NCI-H2107 (cell line): ENCODE measurements around the gene C1orf53.
"Not testable (repeated sequence)": the region's sequence is repeated elsewhere in the genome, so short reads cannot be mapped to it uniquely, and the experiment has no call there.

Experiments used
- DNase-seq: peaks from one replicate; lab custom pipeline; 2025; lab: John Stamatoyannopoulos, UW

Gene C1orf53

GRCh38 chr1:197902454-197903195, at the start of gene C1orf53:
Gene C1orf53 (plus strand): TSS chr1:197902630. CDS start chr1:197902650, 20 bp downstream.
- peak; percentile 75 for DNase-seq

DNA sequence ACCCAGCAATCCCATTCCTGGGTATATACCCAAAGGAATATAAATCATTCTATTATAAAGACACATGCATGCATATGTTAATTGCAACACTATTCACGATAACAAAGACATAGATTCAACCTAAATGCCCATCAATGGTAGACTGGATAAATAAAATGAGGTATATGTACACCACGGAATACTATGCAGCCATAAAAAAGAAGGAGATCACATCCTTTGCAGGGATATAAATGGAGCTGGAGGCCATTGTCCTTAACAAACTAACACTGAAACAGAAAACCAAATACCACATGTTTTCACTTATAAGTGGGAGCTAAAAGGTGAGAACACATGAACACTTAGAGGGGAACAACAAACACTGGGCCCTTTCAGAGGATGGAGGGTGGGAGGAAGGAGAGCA, 46.7 kb upstream of the C1orf53 start:
- not testable (repeated sequence) for DNase-seq

GRCh38 chr1:197857477-197857876, 45.0 kb upstream of the C1orf53 start:
- no peak for DNase-seq

DNA sequence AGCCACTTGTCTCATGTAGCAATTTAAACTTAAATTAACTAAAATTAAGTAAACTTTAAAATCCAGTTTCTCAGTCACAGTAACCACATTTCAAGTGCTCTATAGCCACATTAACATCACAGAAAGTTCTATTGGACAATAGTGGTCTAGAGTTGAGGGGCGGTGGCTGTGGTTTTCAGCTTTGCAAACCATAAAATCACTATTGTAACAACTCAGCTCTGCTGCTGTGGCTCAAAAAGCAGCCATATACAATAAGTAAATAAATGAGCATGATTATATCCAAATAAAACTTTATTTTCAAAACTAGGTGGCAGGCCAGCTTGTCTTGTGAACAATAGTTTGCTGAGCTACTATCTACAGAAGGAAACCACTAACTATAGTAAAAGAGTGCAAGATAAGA, 43.4 kb upstream of the C1orf53 start:
- DNase-seq, result no peak

DNA sequence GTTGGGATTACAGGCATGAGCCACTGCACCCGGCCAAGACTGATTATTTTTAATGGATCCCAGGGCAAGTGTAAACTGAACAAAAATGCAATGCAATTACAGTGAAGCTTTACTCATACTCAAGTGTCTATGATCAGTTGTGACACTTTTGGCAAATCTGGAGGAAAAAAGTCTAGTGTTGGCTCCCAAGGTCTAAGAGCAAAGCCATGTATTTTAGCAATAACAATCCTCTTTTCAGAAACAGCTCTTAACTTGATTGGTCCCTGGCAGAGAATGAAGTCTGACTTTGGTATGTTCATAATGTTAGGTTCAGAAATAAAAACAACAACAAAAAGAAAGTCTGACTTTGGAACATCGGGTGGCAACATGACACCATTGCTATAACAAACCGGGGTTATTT, 40.2 kb upstream of the C1orf53 start:
- no peak for DNase-seq

DNA sequence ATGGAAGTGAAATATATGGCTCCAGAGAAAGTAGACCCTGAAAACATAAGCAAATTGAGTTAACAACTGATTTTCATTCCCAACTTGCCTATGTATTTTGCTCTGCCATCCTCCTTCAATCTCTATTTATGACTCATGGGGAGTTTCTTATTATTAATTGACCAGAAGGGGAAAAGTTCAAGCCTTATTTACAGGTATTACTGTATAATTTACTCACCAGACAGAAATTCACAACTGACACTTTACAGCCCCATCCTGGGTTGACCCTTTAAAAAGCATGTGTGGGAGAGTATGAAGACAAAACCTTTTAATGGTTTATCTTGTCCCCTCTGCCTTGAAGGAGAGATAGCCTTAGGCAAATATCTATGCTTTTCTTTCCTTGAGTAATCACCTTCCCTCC, 39.8 kb upstream of the C1orf53 start:
- no peak for DNase-seq

DNA sequence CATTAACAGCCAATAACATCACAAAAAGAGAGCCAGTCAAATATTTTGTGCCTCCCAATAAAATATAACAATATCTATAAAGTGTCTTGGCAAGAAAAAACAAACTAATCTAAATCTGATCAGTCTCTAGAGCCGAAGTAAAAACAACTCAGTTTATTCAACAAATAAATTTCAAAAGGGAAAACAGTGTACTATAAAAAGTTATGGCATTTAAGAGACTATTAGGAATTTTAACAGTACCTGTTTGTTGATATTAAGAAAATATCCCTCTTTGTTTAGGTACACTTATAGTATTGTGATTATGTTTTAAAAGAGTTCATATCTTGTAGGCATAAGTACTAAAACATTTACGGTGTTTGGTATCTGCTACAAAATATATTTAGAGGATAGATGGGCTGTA, 36.6 kb upstream of the C1orf53 start:
- no peak for DNase-seq

- peak; percentile 7 for DNase-seq
These were observed 33.5 kb upstream of the C1orf53 start for GRCh38 chr1:197868751-197869489.

- no peak for DNase-seq
These were observed 32.8 kb upstream of the C1orf53 start for GRCh38 chr1:197869490-197870077.

DNA sequence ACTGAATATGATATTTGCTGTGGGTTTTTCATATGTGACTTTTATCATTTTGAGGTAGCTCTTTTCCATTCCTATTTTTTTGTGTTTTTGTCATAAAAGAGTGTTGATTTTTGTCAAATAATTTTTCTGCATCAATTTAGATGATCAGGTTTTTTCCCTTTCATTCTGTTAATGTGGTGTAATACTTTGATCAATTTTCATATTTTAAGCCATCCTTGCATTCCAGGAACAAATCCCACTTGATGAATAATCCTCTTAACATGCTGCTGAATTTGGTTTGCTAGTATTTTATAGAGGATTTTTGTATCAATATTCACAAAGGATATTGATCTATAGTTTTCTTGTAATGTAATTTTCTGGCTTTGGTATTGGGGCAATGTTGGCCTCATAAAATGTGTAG, 25.5 kb upstream of the C1orf53 start:
- DNase-seq, result no peak

GRCh38 chr1:197880385-197880784, 22.0 kb upstream of the C1orf53 start:
- DNase-seq, result not testable (repeated sequence)

GRCh38 chr1:197882241-197882640, 20.2 kb upstream of the C1orf53 start:
- DNase-seq, result not testable (repeated sequence)

DNA sequence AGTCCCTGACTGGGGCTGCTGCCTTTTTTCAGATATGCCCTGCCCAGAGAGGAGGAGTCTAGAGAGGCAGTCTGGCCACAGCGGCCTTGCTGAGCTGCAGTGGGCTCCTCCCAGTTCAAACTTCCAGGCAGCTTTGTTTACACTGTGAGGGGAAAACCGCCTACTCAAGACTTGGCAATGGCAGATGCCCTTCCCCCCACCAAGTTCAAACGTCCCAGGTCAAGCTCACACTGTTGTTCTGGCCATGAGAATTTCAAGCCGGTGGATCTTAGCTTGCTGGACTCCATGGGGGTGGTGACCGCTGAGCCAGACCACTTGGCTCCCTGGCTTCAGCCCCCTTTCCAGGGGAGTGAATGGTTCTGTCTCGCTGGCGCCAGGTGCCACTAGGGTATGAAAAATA, 18.3 kb upstream of the C1orf53 start:
- DNase-seq, result no peak

DNA sequence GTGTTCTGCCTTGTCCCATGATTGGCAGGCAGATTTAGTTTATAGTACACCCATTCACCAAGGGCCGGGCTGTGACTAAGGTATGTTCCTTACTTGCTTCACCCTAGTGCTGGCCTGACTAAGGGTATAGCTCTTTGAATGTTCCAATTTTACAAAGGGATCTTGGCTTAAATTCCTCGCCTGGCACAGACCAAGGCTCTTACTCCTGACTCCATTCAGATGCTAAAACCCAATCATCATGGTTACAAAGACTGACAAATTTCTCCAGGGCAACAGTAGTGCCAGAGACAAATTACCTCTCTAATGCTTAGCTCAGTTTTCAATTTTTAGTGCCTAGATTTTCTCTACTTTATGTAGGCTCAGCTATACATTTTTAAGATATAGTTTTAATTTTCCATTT, 11.5 kb upstream of the C1orf53 start:
- DNase-seq, result no peak

DNA sequence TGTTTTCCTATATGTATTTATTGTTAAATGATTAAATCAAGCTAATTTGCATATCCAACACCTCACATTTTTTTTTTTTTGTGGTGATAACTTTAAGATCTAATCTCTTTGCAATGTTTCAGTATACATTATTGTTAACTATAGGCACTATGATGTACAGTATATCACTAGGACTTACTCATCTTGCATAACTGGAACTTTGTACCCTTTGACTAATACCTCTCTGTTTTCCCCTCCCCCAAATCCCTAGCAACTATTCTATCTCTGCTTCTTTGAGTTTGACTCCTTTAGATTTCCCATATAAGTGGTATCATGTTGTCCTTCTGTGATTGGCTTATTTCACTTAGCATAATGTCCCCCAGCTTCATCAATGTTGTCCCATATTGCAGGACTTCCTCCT, 9.7 kb upstream of the C1orf53 start:
- no peak for DNase-seq

- DNase-seq, result no peak
These were observed 6.1 kb upstream of the C1orf53 start for GRCh38 chr1:197896301-197896700.

DNA sequence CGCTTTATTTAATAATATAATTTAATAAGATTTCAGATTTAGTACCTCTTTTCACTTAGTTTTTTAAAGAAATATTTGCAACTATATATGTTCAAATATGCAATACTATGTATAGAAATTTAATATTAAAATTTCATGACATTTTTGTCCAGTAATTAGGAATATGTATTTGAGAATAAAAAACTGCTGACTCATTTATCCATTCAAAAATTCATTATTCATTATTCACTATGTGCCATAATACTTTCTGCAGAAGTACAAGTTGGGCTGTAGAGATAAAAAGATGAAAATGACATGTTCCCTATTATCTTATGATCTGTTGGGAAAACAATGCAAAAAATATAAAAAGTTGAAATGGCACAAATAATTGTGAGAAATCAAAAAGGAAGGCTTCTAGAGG, 3.4 kb upstream of the C1orf53 start:
- no peak for DNase-seq

DNA sequence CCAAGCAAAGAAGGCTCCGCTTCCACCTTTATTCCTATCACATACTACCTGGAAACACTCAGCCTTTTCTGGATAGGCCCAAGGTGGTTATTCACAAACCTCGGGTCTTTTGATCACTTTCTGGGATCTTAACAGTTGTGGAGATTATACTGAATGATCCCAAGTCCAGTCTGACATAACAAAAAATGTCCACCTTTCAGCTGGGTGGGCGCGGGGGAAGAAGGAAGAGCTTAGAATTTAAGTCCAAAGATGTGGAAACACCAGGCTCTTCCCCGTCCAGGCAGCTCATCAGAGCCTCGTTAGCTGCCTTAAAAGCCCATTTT, 338 bp upstream of the C1orf53 start:
- no peak for DNase-seq

- DNase-seq, result no peak
These were observed 725 bp downstream of the C1orf53 start for GRCh38 chr1:197903196-197903514.

DNA sequence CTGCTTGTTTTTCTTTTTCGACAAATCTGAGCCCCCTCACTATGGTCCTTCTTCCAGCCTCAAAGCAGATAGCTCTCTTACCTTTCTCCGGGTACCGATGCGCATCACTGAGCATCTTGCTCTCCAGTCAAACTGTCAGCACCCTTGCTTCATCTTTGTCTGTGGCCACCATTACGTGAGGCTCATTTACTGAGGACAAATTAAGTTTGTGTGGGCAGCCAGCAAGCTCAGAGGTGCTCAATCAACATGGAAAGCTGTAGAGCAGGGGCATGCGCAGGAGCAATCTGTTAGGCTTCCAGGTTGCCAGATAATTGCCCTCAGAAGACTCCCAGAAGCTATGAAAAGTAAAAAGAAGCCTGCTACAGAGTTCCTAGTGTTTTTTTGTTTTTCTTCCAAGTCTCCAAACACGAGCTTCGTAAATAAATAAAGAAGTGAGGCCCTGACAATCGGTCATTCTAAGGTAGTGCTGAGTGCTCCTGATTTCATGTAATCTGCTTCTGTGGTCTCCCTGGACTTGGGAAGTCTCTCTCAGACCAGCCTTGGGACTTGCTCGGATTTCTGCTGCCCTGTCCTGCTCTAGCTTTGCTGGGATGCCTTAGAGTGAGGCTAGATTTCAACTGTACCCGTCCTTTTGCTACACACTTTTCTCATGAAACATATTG, 1.8 kb downstream of the C1orf53 start:
- no peak for DNase-seq

- DNase-seq, result no peak
These were observed 3.4 kb downstream of the C1orf53 start for GRCh38 chr1:197905699-197906351.

DNA sequence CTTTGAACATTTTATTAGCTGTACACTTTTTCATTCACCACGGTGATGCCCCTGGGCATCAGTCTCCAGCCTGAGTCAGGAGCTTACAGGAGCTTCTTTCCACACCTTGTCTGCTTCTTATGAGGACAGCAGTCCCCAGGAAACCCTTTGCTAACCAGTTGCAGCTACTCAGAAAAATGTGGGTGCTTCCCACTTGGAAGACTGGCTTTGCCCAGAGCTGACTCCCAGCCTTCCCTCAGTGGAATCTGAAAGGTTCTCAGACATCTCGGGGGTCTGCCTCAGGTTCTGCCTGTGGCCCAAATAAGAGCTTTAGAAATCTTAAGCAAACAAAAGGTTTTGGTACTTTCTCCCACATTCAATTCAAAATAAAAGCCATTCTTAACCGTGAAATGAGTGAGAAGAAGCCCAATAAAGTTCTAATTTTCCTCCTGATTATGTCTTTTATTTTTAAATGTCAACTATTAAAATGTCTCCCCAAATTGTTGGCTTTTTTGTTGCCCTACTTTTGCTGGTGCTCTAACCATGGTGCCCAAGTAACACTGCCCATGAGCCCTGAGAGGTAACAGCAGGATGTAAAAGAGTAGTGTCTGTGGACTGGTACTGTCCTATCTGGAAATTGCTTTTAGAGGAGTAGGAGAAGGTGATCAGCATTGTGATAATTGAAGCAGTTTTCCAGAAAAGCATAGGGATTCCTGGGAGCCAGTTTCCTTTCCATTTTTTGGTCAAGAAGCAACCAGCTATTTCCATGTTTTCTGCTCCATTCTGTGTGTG, 5.6 kb downstream of the C1orf53 start:
- DNase-seq, result no peak
